SK-N-MC (cell line): Measurements from ENCODE around the gene PLTP.
"Not testable (repeated sequence)": the region's sequence is repeated elsewhere in the genome, so short reads cannot be mapped to it uniquely, and the experiment has no call there.

ENCODE experiments used
- DNase-seq: peaks from one replicate; pipeline ENCODE4 v3.0.0-alpha.2; 2011; ENCODE audit warnings: low read depth, low spot score
- H3K27ac ChIP-seq: fragments of 200-600 bp; sonication (generic); 2 replicates; pipeline ENCODE4 v1.5.1; 2016; ENCODE audit warnings: mixed run types
- H3K36me3 ChIP-seq: fragments of 200-600 bp; sonication (generic); 2 replicates; pipeline ENCODE4 v1.6.1; 2017; ENCODE audit warnings: antibody characterized with exemption, low read length, mixed read lengths; ENCODE audit not compliant: insufficient read depth
- H3K4me3 ChIP-seq: fragments of 200-600 bp; sonication (generic); 2 replicates; pipeline ENCODE4 v1.5.1; 2016
- H3K9ac ChIP-seq: fragments of 200-600 bp; sonication (generic); 2 replicates; pipeline ENCODE4 v1.8.0; 2017; ENCODE audit warnings: mixed run types, mixed read lengths; ENCODE audit not compliant: insufficient read length
- H3K9me3 ChIP-seq: fragments of 200-600 bp; sonication (generic); 2 replicates; pipeline ENCODE4 v1.6.1; 2017; ENCODE audit warnings: low read depth, mild to moderate bottlenecking, antibody characterized with exemption, low read length, moderate library complexity, mixed read lengths
- EZH2 ChIP-seq: fragments of 200-600 bp; sonication (generic); IDR thresholded peaks from one replicate; pipeline ENCODE4 v1.6.1; 2017; ENCODE audit warnings: antibody characterized with exemption
- FOXP2 ChIP-seq: optimal IDR thresholded peaks from 2 replicates; pipeline ENCODE3; 2011; ENCODE audit warnings: mild to moderate bottlenecking, moderate library complexity; ENCODE audit not compliant: insufficient read depth; ENCODE audit errors: extremely low read length, control extremely low read depth
- POLR2AphosphoS5 ChIP-seq: IDR thresholded peaks from 2 replicates; pipeline ENCODE4 v1.6.1; 2012; ENCODE audit warnings: mild to moderate bottlenecking, low read depth, low read length, borderline replicate concordance

Gene PLTP

DNA sequence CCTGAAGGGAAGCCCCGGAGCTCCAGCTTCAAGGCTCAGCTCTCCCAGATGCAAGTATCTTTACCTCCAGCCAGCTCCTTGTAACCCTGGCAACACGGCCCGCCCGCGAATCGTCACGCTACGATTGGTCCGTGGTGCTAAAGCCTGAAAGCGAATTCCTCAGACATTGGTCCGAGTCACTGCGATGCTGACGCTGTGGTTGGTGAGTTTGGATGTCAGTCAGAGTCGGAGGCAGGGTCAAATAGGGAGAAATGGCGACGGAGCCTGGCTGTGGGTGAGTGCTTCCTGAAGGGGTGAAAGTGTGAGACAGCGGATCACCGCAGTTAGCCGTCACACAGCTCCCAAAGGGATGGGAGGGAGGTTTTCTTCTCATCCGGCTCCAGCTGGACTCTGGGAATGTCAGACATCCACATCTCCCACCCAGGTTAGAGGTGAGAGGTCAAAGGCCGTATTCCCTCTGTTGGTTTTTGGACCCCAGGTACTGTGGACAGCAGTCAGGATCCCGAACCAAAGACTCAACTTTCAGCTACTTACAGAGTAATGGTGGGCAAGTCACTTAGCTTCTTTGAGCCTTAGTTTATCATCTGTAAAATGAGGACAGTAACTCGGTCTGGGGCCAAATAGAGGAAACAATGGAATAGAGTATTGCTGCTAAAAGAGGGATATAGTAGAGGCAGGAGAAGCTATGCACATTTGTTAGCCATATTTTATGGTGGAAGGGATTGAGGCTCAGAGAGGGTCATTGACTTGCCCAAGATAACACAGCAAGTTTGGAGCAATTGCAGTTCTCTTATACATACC, 30.8 kb downstream of the PLTP start, which contains the start of gene ZSWIM1:
Gene ZSWIM1 (plus strand): TSS at position 240 of the 801 bp plus-strand sequence. CDS start 1,366 bp downstream, outside the sequence.
- TF ChIP-seq POLR2AphosphoS5 (peak; percentile 97), EZH2 (no peak), FOXP2 (no peak)
- Histone ChIP-seq H3K4me3 (peak within 1 kb of the TSS; percentile 98), H3K36me3 (peaks cover 20% of the 10 kb centered on the region; the same call in 1 of the 2 replicates), H3K27ac (peak within 1 kb of the TSS; percentile 64; the same call in 1 of the 2 replicates), H3K9ac (peak within 1 kb of the TSS; percentile 98), H3K9me3 (no peaks in the 10 kb centered on the region)
- DNase-seq: peak; percentile 98

DNA sequence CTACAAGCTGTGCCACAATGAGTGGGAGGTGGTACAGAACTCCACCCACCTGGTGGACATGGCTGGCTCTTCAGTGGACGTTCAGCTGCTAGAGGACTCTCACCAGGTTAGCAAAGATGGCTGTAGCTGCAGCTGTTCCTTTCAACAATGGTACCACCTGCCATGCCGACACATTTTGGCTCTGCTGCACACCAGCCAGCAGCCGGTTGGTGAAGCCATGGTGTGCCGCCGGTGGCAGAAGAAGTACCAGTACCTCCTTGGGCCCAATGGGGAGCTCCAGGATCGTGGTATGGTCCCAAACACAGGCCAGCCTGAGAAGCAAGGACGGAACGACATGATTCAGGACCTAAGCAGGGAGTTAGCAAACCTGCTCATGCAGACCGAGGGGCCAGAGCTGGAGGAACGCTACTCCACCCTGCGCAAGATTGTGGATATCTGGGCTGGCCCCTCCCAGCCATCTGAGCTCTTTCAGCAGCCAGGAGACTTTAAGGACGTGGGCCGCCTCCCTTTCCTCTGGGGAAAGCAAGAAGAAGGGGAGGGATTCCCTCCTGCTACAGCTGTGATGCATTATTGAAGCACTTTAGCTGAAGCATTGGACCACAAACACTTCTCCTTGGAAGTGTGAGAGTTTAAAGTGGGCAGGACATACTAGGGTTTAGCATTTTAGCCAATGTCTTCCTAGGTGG, 33.7 kb downstream of the PLTP start:
- no peak for DNase-seq
- Histone ChIP-seq H3K36me3 (peaks cover 12% of the 10 kb centered on the region; the same call in 1 of the 2 replicates), H3K27ac (no peak overlapping the region), H3K4me3 (no peak overlapping the region), H3K9me3 (no peaks in the 10 kb centered on the region), H3K9ac (no peak overlapping the region)
- TF ChIP-seq FOXP2 (no peak), POLR2AphosphoS5 (no peak), EZH2 (no peak)

DNA sequence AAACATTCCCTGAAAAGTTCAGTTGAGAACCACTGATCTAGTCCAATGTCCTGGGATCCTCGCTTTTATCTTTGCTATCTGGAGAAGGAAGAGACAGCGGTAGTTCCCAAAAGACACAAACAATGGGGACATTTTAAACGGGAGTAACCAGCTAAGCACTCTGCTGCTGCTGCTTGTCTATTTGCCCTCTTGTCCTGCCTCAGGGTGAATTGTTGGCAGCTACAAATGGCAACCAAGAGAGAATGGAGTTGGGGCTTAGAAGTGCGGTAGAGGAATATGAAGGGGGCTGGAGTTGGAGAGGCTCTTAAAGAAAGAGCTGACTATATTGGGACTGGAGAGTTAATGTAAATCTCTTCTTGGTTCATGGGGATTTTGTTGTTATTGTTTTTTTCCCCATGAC, 37.4 kb downstream of the PLTP start:
- TF ChIP-seq FOXP2: no peak
- TF ChIP-seq POLR2AphosphoS5: no peak
- TF ChIP-seq EZH2: no peak
- H3K36me3 ChIP-seq: no peaks in the 10 kb centered on the region
- no peak overlapping the region for H3K27ac ChIP-seq
- DNase-seq: no peak
- no peaks in the 10 kb centered on the region for H3K9me3 ChIP-seq
- no peak overlapping the region for H3K4me3 ChIP-seq
- no peak overlapping the region for H3K9ac ChIP-seq

DNA sequence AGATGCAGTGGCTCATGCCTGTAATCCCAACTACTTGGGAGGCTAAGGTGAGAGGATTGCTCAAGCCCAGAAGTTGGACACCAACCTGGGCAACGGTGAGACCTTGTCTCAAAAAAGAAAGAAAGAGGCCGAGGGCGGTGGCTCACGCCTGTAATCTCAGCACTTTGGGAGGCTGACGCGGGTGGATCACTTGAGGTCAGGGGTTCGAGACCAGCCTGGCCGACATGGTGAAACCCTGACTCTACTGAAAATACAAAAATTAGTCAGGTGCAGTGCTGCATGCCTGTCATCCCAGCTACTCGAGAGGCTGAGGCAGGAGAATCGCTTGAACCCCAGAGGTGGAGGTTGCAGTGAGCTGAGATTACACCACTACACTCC, 37.9 kb downstream of the PLTP start:
- H3K27ac ChIP-seq, H3K4me3 ChIP-seq, H3K36me3 ChIP-seq, DNase-seq, H3K9me3 ChIP-seq, H3K9ac ChIP-seq: not testable (repeated sequence)

DNA sequence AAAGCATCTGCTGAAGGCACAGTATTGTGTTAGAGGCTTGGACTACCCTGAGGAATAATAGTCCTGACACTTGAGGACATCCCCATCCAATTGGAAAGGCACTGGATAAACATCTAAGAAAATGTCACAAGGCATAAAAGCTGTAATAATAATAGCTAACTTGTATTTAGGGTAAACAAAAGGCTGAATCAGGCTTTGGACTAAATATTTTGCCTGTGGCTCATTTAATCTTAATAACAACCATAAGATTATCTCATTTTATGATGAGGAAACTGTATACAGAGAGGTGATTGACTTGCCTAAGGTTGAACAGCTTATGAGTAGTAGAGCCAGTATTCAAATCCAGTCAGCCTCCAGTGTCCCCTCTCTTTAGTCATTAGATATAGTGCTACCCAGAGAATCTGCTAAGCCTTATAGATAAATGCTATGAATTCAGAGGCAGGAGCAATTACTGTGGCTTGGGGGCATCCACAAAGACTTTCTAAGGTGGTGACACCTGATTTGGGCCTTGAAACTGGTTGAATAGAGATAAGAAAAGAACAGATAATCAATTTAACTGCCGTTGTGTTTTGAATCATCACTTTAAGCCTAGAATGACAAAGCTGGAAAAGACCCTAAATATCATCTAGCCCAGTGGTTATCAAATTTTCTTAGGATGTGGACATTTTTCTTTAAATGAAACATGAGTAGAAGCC, 38.4 kb downstream of the PLTP start:
- no peaks in the 10 kb centered on the region for H3K9me3 ChIP-seq
- H3K4me3 ChIP-seq: no peak overlapping the region
- no peaks in the 10 kb centered on the region for H3K36me3 ChIP-seq
- H3K27ac ChIP-seq: no peak overlapping the region
- no peak for DNase-seq
- no peak overlapping the region for H3K9ac ChIP-seq
- TF ChIP-seq FOXP2 (no peak), EZH2 (no peak), POLR2AphosphoS5 (no peak)

DNA sequence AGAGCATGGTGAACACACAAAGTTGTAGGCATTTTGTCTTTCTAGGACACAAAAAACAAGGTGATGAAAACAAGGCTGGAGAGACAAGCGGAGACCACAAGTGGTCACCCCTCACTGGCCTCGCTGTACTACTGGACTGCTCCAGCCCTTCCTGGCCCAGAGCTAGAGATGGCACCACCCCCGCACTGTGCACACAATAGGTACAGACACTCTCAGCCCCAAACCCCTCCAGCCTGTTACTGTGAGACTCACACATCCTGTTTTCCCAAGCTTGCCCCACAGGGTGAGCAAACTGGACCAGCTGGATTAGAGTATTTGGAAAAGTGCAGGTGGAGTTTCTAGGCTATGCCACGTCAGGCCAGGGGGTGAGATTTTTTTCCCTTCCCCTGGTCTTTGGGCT, 39.3 kb downstream of the PLTP start:
- Histone ChIP-seq H3K27ac (no peak overlapping the region), H3K36me3 (no peaks in the 10 kb centered on the region), H3K9me3 (no peaks in the 10 kb centered on the region), H3K4me3 (no peak overlapping the region), H3K9ac (no peak overlapping the region)
- no peak for TF ChIP-seq POLR2AphosphoS5
- TF ChIP-seq FOXP2: no peak
- TF ChIP-seq EZH2: no peak
- no peak for DNase-seq

DNA sequence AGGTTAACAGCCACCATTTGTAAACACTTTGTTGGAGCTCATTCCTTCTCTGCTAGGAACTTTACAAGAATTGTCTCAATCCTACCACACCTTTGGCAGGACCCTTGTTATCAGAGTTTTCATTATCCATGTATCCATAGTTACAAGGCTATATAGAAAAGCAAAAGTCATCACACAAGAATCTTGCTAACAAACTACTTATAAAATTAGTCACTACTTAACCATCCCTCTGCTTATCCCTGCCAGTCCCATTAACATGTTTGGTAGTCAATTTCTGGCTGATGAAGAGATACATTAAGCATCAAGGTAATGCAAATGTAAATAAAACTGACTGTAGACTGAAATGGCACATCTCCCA, 44.2 kb downstream of the PLTP start:
- no peak for DNase-seq
- Histone ChIP-seq H3K27ac (no peak overlapping the region), H3K36me3 (no peaks in the 10 kb centered on the region), H3K9ac (no peak overlapping the region), H3K9me3 (no peaks in the 10 kb centered on the region), H3K4me3 (no peak overlapping the region)
- TF ChIP-seq EZH2: no peak
- no peak for TF ChIP-seq FOXP2
- TF ChIP-seq POLR2AphosphoS5: no peak

DNA sequence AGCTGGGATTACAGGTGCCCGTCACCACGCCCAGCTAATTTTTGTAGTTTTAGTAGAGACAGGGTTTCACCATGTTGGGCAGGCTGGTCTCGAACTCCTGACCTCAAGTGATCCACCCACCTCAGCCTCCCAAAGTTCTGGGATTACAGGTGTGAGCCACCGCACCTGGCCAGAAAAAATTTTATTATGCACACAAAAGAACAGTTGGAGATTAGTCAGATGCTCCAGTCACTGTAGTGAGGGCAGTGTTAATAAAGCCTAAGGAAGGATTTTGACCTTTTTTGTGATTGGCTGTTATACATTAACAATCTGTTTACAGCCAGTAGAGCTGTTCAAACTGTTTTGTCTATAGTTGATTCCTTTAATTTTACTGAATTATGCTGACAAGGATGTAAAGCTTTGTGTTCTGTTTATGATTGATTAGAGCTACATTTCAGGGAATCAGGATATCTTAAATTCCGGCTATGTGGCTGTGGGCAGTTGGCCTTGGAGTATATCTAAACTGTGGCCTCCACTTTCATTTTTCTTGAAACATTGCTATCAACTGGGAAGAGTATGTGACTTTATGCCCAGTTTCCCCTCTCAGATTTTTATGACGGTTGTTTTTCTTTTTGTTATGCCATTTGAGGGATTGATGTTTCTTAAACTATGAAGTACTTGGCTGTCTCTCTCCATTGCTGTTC, 44.7 kb downstream of the PLTP start:
- Histone ChIP-seq H3K27ac (no peak overlapping the region), H3K9me3 (no peaks in the 10 kb centered on the region), H3K9ac (no peak overlapping the region), H3K4me3 (no peak overlapping the region), H3K36me3 (no peaks in the 10 kb centered on the region)
- no peak for DNase-seq
- TF ChIP-seq FOXP2 (no peak), POLR2AphosphoS5 (no peak), EZH2 (no peak)
